ENCODE results near the gene CDCA5. TPM values are rescaled to one million over a fixed set of nuclear protein-coding genes. Genes with fewer than 3 reads are reported as not detected.

CDCA5 gene
- total RNA-seq, 1 experiment from 2014 or later = 92.9 TPM

DNA sequence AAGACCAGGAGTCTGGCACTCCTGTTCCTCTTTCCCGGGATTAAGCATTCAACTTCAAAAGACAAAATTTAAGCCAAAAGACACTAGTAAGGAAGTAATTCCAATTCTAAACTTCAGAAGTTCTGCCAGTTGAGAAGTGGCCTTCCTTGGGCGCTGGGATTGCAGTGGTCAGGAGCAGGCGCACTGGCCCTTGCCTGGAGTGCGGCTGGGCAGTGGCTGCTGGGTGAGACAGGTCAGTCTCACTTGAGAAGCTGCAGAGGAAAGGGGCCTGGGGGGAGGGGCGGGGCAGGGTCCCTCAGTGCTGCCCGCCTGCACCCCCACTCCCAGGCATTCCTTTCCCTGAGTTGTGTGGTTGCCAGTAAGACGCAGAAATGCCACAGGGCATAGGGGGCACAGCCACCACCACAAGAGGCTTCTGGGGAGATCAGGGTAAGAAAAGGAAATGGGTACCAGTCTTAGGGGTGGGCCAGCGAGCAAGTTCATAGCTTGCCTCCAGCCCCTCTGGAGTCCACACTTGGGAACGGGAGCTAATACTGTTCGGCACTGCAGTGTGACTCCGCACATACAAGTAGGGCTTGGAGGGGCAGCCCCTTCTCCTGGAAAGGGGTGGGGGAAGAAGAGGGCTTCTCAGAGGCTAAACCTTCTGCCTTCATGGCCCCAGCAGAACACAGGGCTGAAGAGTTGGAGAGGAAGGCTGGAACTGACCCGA is 43.8 kb upstream of the CDCA5 start:
- H3K27me3 ChIP-seq (ENCODE audit: control insufficient read depth, insufficient read depth, low read length) = no peaks in the 10 kb centered on the region
- no peaks in the 10 kb centered on the region for H3K9me3 ChIP-seq (ENCODE audit: control insufficient read depth, insufficient read depth, low read depth, low read length)
- ChIA-PET POLR2A (no interaction called here), CTCF (no interaction called here)
- ATAC-seq = peak; percentile 2; the same call in 1 of the 2 replicates
- peaks cover 3% of the 10 kb centered on the region for H3K4me1 ChIP-seq (ENCODE audit: control insufficient read depth, insufficient read depth, low read length)
- no peak for DNase-seq (ENCODE audit: low read depth, low spot score)
- no peak overlapping the region for H3K27ac ChIP-seq (ENCODE audit: low read length)
- TF ChIP-seq, protein P1, sequence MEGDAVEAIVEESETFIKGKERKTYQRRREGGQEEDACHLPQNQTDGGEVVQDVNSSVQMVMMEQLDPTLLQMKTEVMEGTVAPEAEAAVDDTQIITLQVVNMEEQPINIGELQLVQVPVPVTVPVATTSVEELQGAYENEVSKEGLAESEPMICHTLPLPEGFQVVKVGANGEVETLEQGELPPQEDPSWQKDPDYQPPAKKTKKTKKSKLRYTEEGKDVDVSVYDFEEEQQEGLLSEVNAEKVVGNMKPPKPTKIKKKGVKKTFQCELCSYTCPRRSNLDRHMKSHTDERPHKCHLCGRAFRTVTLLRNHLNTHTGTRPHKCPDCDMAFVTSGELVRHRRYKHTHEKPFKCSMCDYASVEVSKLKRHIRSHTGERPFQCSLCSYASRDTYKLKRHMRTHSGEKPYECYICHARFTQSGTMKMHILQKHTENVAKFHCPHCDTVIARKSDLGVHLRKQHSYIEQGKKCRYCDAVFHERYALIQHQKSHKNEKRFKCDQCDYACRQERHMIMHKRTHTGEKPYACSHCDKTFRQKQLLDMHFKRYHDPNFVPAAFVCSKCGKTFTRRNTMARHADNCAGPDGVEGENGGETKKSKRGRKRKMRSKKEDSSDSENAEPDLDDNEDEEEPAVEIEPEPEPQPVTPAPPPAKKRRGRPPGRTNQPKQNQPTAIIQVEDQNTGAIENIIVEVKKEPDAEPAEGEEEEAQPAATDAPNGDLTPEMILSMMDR (IDR thresholded peaks at IDR 0.05) = no peak
- no peak for TF ChIP-seq TCF7L2 (IDR thresholded peaks at IDR 0.05; ENCODE audit: low read depth, low read length)
- no peak; the same call in none of the 2 replicates for TF ChIP-seq POLR2AphosphoS5 (IDR thresholded peaks at IDR 0.05; ENCODE audit: low read depth, low read length)
- no peak for TF ChIP-seq SIN3A (IDR thresholded peaks at IDR 0.05; ENCODE audit: borderline replicate concordance, insufficient read depth, low read depth, low read length)
- TF ChIP-seq, protein P2, sequence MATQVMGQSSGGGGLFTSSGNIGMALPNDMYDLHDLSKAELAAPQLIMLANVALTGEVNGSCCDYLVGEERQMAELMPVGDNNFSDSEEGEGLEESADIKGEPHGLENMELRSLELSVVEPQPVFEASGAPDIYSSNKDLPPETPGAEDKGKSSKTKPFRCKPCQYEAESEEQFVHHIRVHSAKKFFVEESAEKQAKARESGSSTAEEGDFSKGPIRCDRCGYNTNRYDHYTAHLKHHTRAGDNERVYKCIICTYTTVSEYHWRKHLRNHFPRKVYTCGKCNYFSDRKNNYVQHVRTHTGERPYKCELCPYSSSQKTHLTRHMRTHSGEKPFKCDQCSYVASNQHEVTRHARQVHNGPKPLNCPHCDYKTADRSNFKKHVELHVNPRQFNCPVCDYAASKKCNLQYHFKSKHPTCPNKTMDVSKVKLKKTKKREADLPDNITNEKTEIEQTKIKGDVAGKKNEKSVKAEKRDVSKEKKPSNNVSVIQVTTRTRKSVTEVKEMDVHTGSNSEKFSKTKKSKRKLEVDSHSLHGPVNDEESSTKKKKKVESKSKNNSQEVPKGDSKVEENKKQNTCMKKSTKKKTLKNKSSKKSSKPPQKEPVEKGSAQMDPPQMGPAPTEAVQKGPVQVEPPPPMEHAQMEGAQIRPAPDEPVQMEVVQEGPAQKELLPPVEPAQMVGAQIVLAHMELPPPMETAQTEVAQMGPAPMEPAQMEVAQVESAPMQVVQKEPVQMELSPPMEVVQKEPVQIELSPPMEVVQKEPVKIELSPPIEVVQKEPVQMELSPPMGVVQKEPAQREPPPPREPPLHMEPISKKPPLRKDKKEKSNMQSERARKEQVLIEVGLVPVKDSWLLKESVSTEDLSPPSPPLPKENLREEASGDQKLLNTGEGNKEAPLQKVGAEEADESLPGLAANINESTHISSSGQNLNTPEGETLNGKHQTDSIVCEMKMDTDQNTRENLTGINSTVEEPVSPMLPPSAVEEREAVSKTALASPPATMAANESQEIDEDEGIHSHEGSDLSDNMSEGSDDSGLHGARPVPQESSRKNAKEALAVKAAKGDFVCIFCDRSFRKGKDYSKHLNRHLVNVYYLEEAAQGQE (IDR thresholded peaks at IDR 0.05; ENCODE audit: insufficient read depth in 1 of 2, low read depth in 2 of 2, low read length in 1 of 2) = no peak
- BruUV-seq (replicated peaks) = no TSS peak
- in situ Hi-C loops (cut with HindIII; ENCODE audit: low pct_unique_long_range_greater_than_20kb, low sequenced_read_pairs) = no loop called here
- H3K4me3 ChIP-seq (ENCODE audit: low read depth in 2 of 2, low read length in 2 of 2) = no peak overlapping the region
- intact Hi-C loops (cut with micrococcal nuclease; ENCODE audit: unreplicated experiment) = no loop called here
- H3K36me3 ChIP-seq (ENCODE audit: control insufficient read depth, insufficient read depth, low read length) = peaks cover 19% of the 10 kb centered on the region

DNA sequence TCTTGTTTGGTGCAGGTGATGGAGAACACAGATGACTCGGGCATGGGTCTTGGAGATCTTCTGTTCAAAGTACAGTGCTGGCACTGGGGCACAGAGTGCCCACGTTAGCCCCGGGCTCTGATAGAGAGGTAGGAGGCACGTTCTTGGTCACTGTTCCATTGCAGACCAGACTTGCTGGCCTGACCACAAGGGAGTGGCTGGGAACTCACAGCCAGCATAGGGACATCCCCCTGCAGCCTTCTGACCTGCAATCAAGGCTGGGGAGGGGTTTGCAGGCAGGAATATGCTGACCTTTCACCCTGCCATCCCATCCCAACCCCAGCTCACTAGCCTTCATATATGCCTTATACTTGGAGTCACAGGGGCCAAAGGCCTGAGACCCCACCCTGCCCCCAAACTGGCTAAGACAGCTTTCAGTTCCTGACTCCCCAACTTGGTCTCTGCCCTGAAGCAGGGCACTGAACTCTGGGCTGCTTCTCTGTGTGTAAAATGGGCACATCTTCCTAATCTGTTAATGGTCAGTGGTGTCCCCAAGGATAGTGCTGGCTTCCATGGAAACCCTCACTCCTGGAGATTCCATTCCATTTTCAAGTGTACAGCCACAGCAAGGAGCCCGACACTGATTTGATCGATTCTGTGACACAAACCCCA is 42.9 kb upstream of the CDCA5 start:
- ChIA-PET CTCF (no interaction called here), POLR2A (interaction anchor here (0.6 kb wide), 1 partner anchor 53 kb away, joined by 4 read pairs; no protein-coding TSS in a partner anchor)
- Histone ChIP-seq H3K9me3 (ENCODE audit: control insufficient read depth, insufficient read depth, low read depth, low read length) (no peaks in the 10 kb centered on the region), H3K36me3 (ENCODE audit: control insufficient read depth, insufficient read depth, low read length) (peaks cover 16% of the 10 kb centered on the region), H3K27me3 (ENCODE audit: control insufficient read depth, insufficient read depth, low read length) (no peaks in the 10 kb centered on the region), H3K27ac (ENCODE audit: low read length) (no peak overlapping the region), H3K4me1 (ENCODE audit: control insufficient read depth, insufficient read depth, low read length) (peaks cover 3% of the 10 kb centered on the region), H3K4me3 (ENCODE audit: low read depth in 2 of 2, low read length in 2 of 2) (no peak overlapping the region)
- no TSS peak for BruUV-seq (replicated peaks)
- ATAC-seq (no peak), DNase-seq (ENCODE audit: low read depth, low spot score) (no peak)
- in situ Hi-C loops (cut with HindIII; ENCODE audit: low pct_unique_long_range_greater_than_20kb, low sequenced_read_pairs) = no loop called here
- TF ChIP-seq POLR2AphosphoS5 (IDR thresholded peaks at IDR 0.05; ENCODE audit: low read depth, low read length) (no peak; the same call in 1 of the 2 replicates), TCF7L2 (IDR thresholded peaks at IDR 0.05; ENCODE audit: low read depth, low read length) (no peak)
- TF ChIP-seq, protein P2 (IDR thresholded peaks at IDR 0.05; ENCODE audit: insufficient read depth in 1 of 2, low read depth in 2 of 2, low read length in 1 of 2) = no peak
- intact Hi-C loops (cut with micrococcal nuclease; ENCODE audit: unreplicated experiment) = no loop called here

All from Panc1 (cell line).